Measurements from ENCODE around the gene KCNQ1OT1. TPM values are rescaled to one million over a fixed set of nuclear protein-coding genes. Genes with fewer than 3 reads are reported as not detected.

KCNQ1OT1 gene
- polyA plus RNA-seq, 1 of the 3 experiments (the other 2 are of a cell fraction), result 0.03 TPM

- CTCF ChIA-PET, result interaction anchor here (3.7 kb wide), 1 partner anchor 31 kb away, joined by 20 read pairs; no protein-coding TSS in a partner anchor
- no peaks in the 10 kb centered on the region for H3K79me2 ChIP-seq (ENCODE audit: insufficient read depth)
- H3K27me3 ChIP-seq (ENCODE audit: insufficient read depth), result no peaks in the 10 kb centered on the region
- H3K9me2 ChIP-seq, result no peaks in the 10 kb centered on the region
- 75% methylated on average over 28 of the region's 28 CpGs for whole genome bisulfite sequencing (ENCODE audit: low lambda C conversion rate)
- no peaks in the 10 kb centered on the region for H3K36me3 ChIP-seq (replicated peaks in 1 of 2; ENCODE audit: control insufficient read depth in 1 of 2, insufficient read depth in 2 of 2, low read length in 1 of 2)
- DNase-seq, result no peak
- H3K9me3 ChIP-seq, result no peaks in the 10 kb centered on the region
- H2AFZ ChIP-seq (ENCODE audit: low read depth), result no peak overlapping the region
- no peak overlapping the region for H3K9ac ChIP-seq
- no peaks in the 10 kb centered on the region for H4K20me1 ChIP-seq (ENCODE audit: insufficient read depth)
- H3K4me2 ChIP-seq, result no peak overlapping the region
- no peak overlapping the region for H3K4me3 ChIP-seq (ENCODE audit: low read depth in 2 of 2, low read length in 1 of 2)
- H3K4me1 ChIP-seq (ENCODE audit: control insufficient read depth in 1 of 2, insufficient read depth in 2 of 2, low read depth in 1 of 2, low read length in 1 of 2), result peaks cover 0 to 5% of the 10 kb centered on the region in 2 experiments; a peak in 1 of 4 replicates
- H3K27ac ChIP-seq (ENCODE audit: low read depth in 2 of 2, low read length in 1 of 2), result no peak overlapping the region
- no peaks in the 10 kb centered on the region for H3F3A ChIP-seq (replicated peaks; ENCODE audit: insufficient read depth)
- POLR2A ChIA-PET, result no interaction called here
- TF ChIP-seq TCF12 (IDR thresholded peaks at IDR 0.05) (no peak), ELF1 (IDR thresholded peaks at IDR 0.05) (no peak), GATA2 (CRISPR knock-in tag; IDR thresholded peaks at IDR 0.05) (no peak), CHD2 (IDR thresholded peaks at IDR 0.05; ENCODE audit: low read length, partially characterized antibody) (no peak)
These were observed 136.4 kb downstream of the KCNQ1OT1 start for GRCh38 chr11:2563213-2564007.

GRCh38 chr11:2562890-2563212 lies 136.9 kb downstream of the KCNQ1OT1 start:
- Histone ChIP-seq H3K9ac (no peak overlapping the region), H3K4me1 (ENCODE audit: control insufficient read depth in 1 of 2, insufficient read depth in 2 of 2, low read depth in 1 of 2, low read length in 1 of 2) (peaks cover 0 to 5% of the 10 kb centered on the region in 2 experiments; a peak in 1 of 4 replicates), H3K79me2 (ENCODE audit: insufficient read depth) (no peaks in the 10 kb centered on the region), H3F3A (replicated peaks; ENCODE audit: insufficient read depth) (no peaks in the 10 kb centered on the region), H3K27me3 (ENCODE audit: insufficient read depth) (no peaks in the 10 kb centered on the region), H3K27ac (ENCODE audit: low read depth in 2 of 2, low read length in 1 of 2) (no peak overlapping the region), H3K9me2 (no peaks in the 10 kb centered on the region), H3K4me2 (no peak overlapping the region), H3K4me3 (ENCODE audit: low read depth in 2 of 2, low read length in 1 of 2) (no peak overlapping the region), H4K20me1 (ENCODE audit: insufficient read depth) (no peaks in the 10 kb centered on the region), H3K36me3 (replicated peaks in 1 of 2; ENCODE audit: control insufficient read depth in 1 of 2, insufficient read depth in 2 of 2, low read length in 1 of 2) (no peaks in the 10 kb centered on the region), H2AFZ (ENCODE audit: low read depth) (no peak overlapping the region), H3K9me3 (no peaks in the 10 kb centered on the region)
- DNase-seq, result no peak
- WGBS (ENCODE audit: low lambda C conversion rate), result 69% methylated on average over 6 of the region's 6 CpGs
- TF ChIP-seq MAX (IDR thresholded peaks at IDR 0.05; ENCODE audit: low read depth) (no peak), RFX5 (IDR thresholded peaks at IDR 0.05; ENCODE audit: low read length) (no peak), RXRA (IDR thresholded peaks at IDR 0.05; ENCODE audit: borderline replicate concordance, low read depth) (no peak), GABPA (IDR thresholded peaks at IDR 0.05; ENCODE audit: low read depth) (no peak), JUND (IDR thresholded peaks at IDR 0.05) (no peak), MEF2A (IDR thresholded peaks at IDR 0.05; ENCODE audit: borderline replicate concordance, low read depth) (no peak), USF2 (IDR thresholded peaks at IDR 0.05; ENCODE audit: borderline replicate concordance, low read depth, low read length) (no peak), ELF1 (IDR thresholded peaks at IDR 0.05) (no peak)
- ChIA-PET POLR2A (no interaction called here), CTCF (interaction anchor here (3.7 kb wide), 1 partner anchor 30 kb away, joined by 20 read pairs; no protein-coding TSS in a partner anchor)

Data from SK-N-SH (cell line).